ENCODE results near the gene ARGFX. TPM values are rescaled to one million over a fixed set of nuclear protein-coding genes. Genes with fewer than 3 reads are reported as not detected.

Gene ARGFX
- total and polyA plus RNA-seq, 2 of the 13 experiments (the other 11 are each of a cell fraction or from before 2014, with no cell fraction given), result not detected

- CTCF ChIA-PET (ENCODE audit: low intra/inter-chr PET ratio, low total read pairs), result no interaction called here
- in situ Hi-C loops (cut with HindIII; ENCODE audit: extremely low pct_ligation_motif_present, low pct_unique_long_range_greater_than_20kb), result no loop called here
- FAIRE-seq (no peak), DNase-seq (ENCODE audit: low spot score) (no peak), ATAC-seq (peak; percentile 45; the same call in 2 of the 3 replicates)
- TF ChIP-seq TFAP4 (IDR thresholded peaks at IDR 0.05; ENCODE audit: borderline replicate concordance, low read depth) (no peak), MAFG (CRISPR knock-in tag; IDR thresholded peaks at IDR 0.05) (0 out of 2 replicates have a peak, but pooled peaks have one; percentile 42), MAFF (IDR thresholded peaks at IDR 0.05; ENCODE audit: low read depth, low read length) (peak; percentile 89), CEBPG (CRISPR knock-in tag; IDR thresholded peaks at IDR 0.05) (peak; percentile 56), MAFK (conservative IDR thresholded peaks at IDR 0.05 in 1 of 2, IDR thresholded peaks at IDR 0.05 in 1 of 2; ENCODE audit: low read length in 2 of 2) (peak; percentile 94 to 95), MTA3 (CRISPR knock-in tag; IDR thresholded peaks at IDR 0.05) (no peak), AHDC1 (CRISPR knock-in tag; IDR thresholded peaks at IDR 0.05; ENCODE audit: borderline replicate concordance) (no peak), MYPOP (CRISPR knock-in tag; IDR thresholded peaks at IDR 0.05) (no peak), ZSCAN30 (CRISPR knock-in tag; IDR thresholded peaks at IDR 0.05) (no peak), SALL1 (CRISPR knock-in tag; IDR thresholded peaks at IDR 0.05) (no peak), ATF4 (CRISPR knock-in tag; IDR thresholded peaks at IDR 0.05) (peak in 1 of 2 experiments; percentile 86; a peak in 2 of 4 replicates), CTCF (CRISPR knock-in tag; IDR thresholded peaks at IDR 0.05) (peak; percentile 31; the same call in 1 of the 2 replicates), PCBP2 (optimal IDR thresholded peaks at IDR 0.05; ENCODE audit: low read depth, low read length, poor library complexity, severe bottlenecking) (no peak)
- Histone ChIP-seq H3K36me3 (replicated peaks in 1 of 2; ENCODE audit: control insufficient read depth in 1 of 2, insufficient read depth in 2 of 2, low read length in 2 of 2) (no peaks in the 10 kb centered on the region), H3K27me3 (ENCODE audit: control insufficient read depth in 1 of 2, insufficient read depth in 2 of 2, low read length in 2 of 2) (no peaks in the 10 kb centered on the region), H4K20me1 (ENCODE audit: insufficient read depth, low read length) (no peaks in the 10 kb centered on the region), H3K9ac (ENCODE audit: insufficient read depth, low read depth, low read length) (no peak within 1 kb of the TSS), H3K27ac (ENCODE audit: extremely low read length, insufficient read depth, low read length) (no peak within 1 kb of the TSS), H3K4me3 (replicated peaks in 1 of 3; ENCODE audit: insufficient read depth in 1 of 3, low read depth in 2 of 3, low read length in 3 of 3) (no peak within 1 kb of the TSS), H2AFZ (ENCODE audit: low read length) (no peak within 1 kb of the TSS), H3K4me2 (ENCODE audit: low read depth, low read length) (no peak within 1 kb of the TSS), H3K79me2 (ENCODE audit: insufficient read depth, low read length) (no peaks in the 10 kb centered on the region), H3K4me1 (ENCODE audit: insufficient read depth, low read length) (peaks cover 13% of the 10 kb centered on the region), H3K9me3 (ENCODE audit: low read length) (no peaks in the 10 kb centered on the region)
- POLR2A ChIA-PET, result no interaction called here
- no TSS peak for BruUV-seq (replicated peaks)
- intact Hi-C loops (cut with micrococcal nuclease; ENCODE audit: unreplicated experiment), result no loop called here
- WGBS (ENCODE audit: low lambda C conversion rate), result 43% methylated on average over 11 of the region's 11 CpGs
These were observed 25.3 kb downstream of the ARGFX start, which contains the start of gene FBXO40 for GRCh38 chr3:121592856-121593702. FBXO40 (plus strand) TSS chr3:121593379; CDS start chr3:121620576, 27,197 bp downstream.

All from HepG2 (cell line).